GM23338 (cell line): ENCODE data around the gene PCSK6. TPM values are rescaled to one million over a fixed set of nuclear protein-coding genes. Genes with fewer than 3 reads are reported as not detected.

Experiments
- ATAC-seq: fragments of 200-7000 bp; cut with Tn5 transposase; 3 replicates; pipeline ENCODE4 v1.9.1; 2020
- DNase-seq: peaks from one replicate; pipeline ENCODE4 v3.0.0-alpha.2; 2015; ENCODE audit warnings: low spot score
- H2AFZ ChIP-seq: fragments of 200-600 bp; sonication (generic); 2 replicates; pipeline ENCODE4 v1.8.0; 2016; ENCODE audit warnings: antibody characterized with exemption, mild to moderate bottlenecking, moderate library complexity
- H3F3A ChIP-seq: fragments of 200-600 bp; sonication (generic); replicated peaks from 2 replicates; pipeline ENCODE4 v1.8.0; 2017; ENCODE audit warnings: antibody characterized with exemption, mixed run types, low read depth
- H3K27ac ChIP-seq: fragments of 200-600 bp; sonication (generic); 2 replicates; pipeline ENCODE4 v1.6.1; 2016; ENCODE audit warnings: low read depth
- H3K27me3 ChIP-seq: fragments of 200-600 bp; sonication (generic); 2 replicates; pipeline ENCODE4 v1.8.0; 2016; ENCODE audit warnings: mild to moderate bottlenecking, mixed run types, moderate library complexity; ENCODE audit not compliant: insufficient read depth
- H3K36me3 ChIP-seq: fragments of 200-600 bp; sonication (generic); 2 replicates; pipeline ENCODE4 v1.8.0; 2016; ENCODE audit warnings: mild to moderate bottlenecking; ENCODE audit not compliant: insufficient read depth
- H3K4me1 ChIP-seq: fragments of 200-600 bp; sonication (generic); 2 replicates; pipeline ENCODE4 v1.8.0; 2016; ENCODE audit warnings: mild to moderate bottlenecking, moderate library complexity; ENCODE audit not compliant: insufficient read depth
- H3K4me2 ChIP-seq: fragments of 200-600 bp; sonication (generic); 2 replicates; pipeline ENCODE4 v1.7.1; 2017; ENCODE audit warnings: mixed run types
- H3K4me3 ChIP-seq: fragments of 200-600 bp; sonication (generic); 2 replicates; pipeline ENCODE4 v1.6.1; 2016; ENCODE audit warnings: mixed run types
- H3K79me2 ChIP-seq: fragments of 200-600 bp; sonication (generic); replicated peaks from 2 replicates; pipeline ENCODE4 v1.8.0; 2017; ENCODE audit warnings: mild to moderate bottlenecking; ENCODE audit not compliant: insufficient read depth
- H3K9me2 ChIP-seq: fragments of 200-600 bp; sonication (generic); 2 replicates; pipeline ENCODE4 v1.8.0; 2017; ENCODE audit not compliant: insufficient read depth
- H4K20me1 ChIP-seq: fragments of 200-600 bp; sonication (generic); replicated peaks from 2 replicates; pipeline ENCODE4 v1.8.0; 2017; ENCODE audit warnings: mild to moderate bottlenecking; ENCODE audit not compliant: insufficient read depth
- H3K27ac Mint-ChIP-seq: 2 replicates; pipeline ENCODE4 v1.8.0; 2020; ENCODE audit warnings: inconsistent platforms, mild to moderate bottlenecking, moderate library complexity, mixed read lengths
- H3K27me3 Mint-ChIP-seq: 3 replicates; pipeline ENCODE4 v1.8.0; 2022; ENCODE audit warnings: low read depth, mild to moderate bottlenecking, moderate library complexity, mixed read lengths, inconsistent platforms; ENCODE audit not compliant: insufficient read depth, poor library complexity
- H3K36me3 Mint-ChIP-seq: 3 replicates; pipeline ENCODE4 v1.8.0; 2021; ENCODE audit warnings: low read depth, mild to moderate bottlenecking, inconsistent platforms, moderate library complexity, mixed read lengths
- H3K4me1 Mint-ChIP-seq: 3 replicates; pipeline ENCODE4 v1.8.0; 2020; ENCODE audit warnings: mild to moderate bottlenecking, inconsistent platforms, mixed read lengths
- H3K4me3 Mint-ChIP-seq: 3 replicates; pipeline ENCODE4 v1.8.0; 2021; ENCODE audit warnings: moderate library complexity, mild to moderate bottlenecking, inconsistent platforms, mixed read lengths
- H3K9me3 Mint-ChIP-seq: 3 replicates; pipeline ENCODE4 v1.8.0; 2020; ENCODE audit warnings: moderate library complexity, mild to moderate bottlenecking, inconsistent platforms, mixed read lengths
- CREB1 ChIP-seq: fragments of 250-450 bp; sonication (Bioruptor Pico); IDR thresholded peaks from 2 replicates; pipeline ENCODE4 v1.5.0; 2020; ENCODE audit warnings: low read depth, mild to moderate bottlenecking, moderate library complexity
- CTCF ChIP-seq, 2 experiments: fragments of 200-600 bp in 1 of 2; sonication (generic) in 1 of 2; conservative IDR thresholded peaks; 2 replicates each; pipeline versions ENCODE4 v1.5.1 to v1.6.1; 2016 to 2017; ENCODE audit warnings: antibody characterized with exemption in 2 of 2, low read depth in 2 of 2, mild to moderate bottlenecking in 2 of 2, moderate library complexity in 1 of 2
- EZH2 ChIP-seq: fragments of 200-600 bp; sonication (generic); IDR thresholded peaks from one replicate; pipeline ENCODE4 v1.8.0; 2017; ENCODE audit warnings: antibody characterized with exemption, mild to moderate bottlenecking, low read depth; ENCODE audit not compliant: unreplicated experiment
- EZH2phosphoT487 ChIP-seq: fragments of 200-600 bp; sonication (generic); IDR thresholded peaks from one replicate; pipeline ENCODE4 v1.8.1; 2018; ENCODE audit warnings: antibody characterized with exemption; ENCODE audit not compliant: unreplicated experiment
- JUNB ChIP-seq: IDR thresholded peaks from one replicate; pipeline ENCODE4 v1.6.1; 2016; ENCODE audit warnings: antibody characterized with exemption; ENCODE audit not compliant: unreplicated experiment
- NANOG ChIP-seq: IDR thresholded peaks from 2 replicates; pipeline ENCODE4 v1.6.1; 2016; ENCODE audit warnings: antibody characterized with exemption, borderline replicate concordance
- POLR2AphosphoS5 ChIP-seq: IDR thresholded peaks from 2 replicates; pipeline ENCODE4 v1.6.1; 2016; ENCODE audit warnings: antibody characterized with exemption, low read depth
- STAT1 ChIP-seq: IDR thresholded peaks from one replicate; pipeline ENCODE4 v1.6.1; 2016; ENCODE audit warnings: antibody characterized with exemption; ENCODE audit not compliant: unreplicated experiment
- ZNF114 ChIP-seq: fragments of 250-450 bp; sonication (Bioruptor Pico); IDR thresholded peaks from 2 replicates; pipeline ENCODE4 v1.5.0; 2020; ENCODE audit warnings: mild to moderate bottlenecking, moderate library complexity
- ZNF331 ChIP-seq: fragments of 250-450 bp; sonication (Bioruptor Pico); IDR thresholded peaks from 2 replicates; pipeline ENCODE4 v1.5.0; 2020; ENCODE audit warnings: low read depth, mild to moderate bottlenecking, moderate library complexity
- ZNF462 ChIP-seq: fragments of 250-450 bp; sonication (Bioruptor Pico); IDR thresholded peaks from 2 replicates; pipeline ENCODE4 v1.5.0; 2020; ENCODE audit warnings: mild to moderate bottlenecking, moderate library complexity
- polyA plus RNA-seq: library from polyadenylated mRNA; unstranded; fragments of >200 nt; fragmentation: Nextera tagmentation; extraction: Ambion mirVana; gene quantifications from 2 replicates; pipeline ENCODE4 v1.2.1, GENCODE V29; 2016
- total RNA-seq: library from RNA; depleted of rRNA; stranded (reverse); fragments of >200 nt; shearing (Covaris generic); gene quantifications from 2 replicates; pipeline ENCODE4 v1.2.3, GENCODE V29; 2014
- TF ChIP-seq, protein P1 (sequence below): IDR thresholded peaks from one replicate; pipeline ENCODE4 v1.6.1; 2018; ENCODE audit warnings: antibody characterized with exemption; ENCODE audit not compliant: unreplicated experiment
- TF ChIP-seq, protein P2 (sequence below): IDR thresholded peaks from 2 replicates; pipeline ENCODE4 v1.6.1; 2016; ENCODE audit warnings: antibody characterized with exemption

Gene PCSK6
- total and polyA plus RNA-seq, 2 experiments from 2014 or later = 1.7 to 6.7 TPM

- Histone ChIP-seq H3K4me1 (peaks cover 13% of the 10 kb centered on the region), H3K36me3 (no peaks in the 10 kb centered on the region), H3K9me2 (no peaks in the 10 kb centered on the region), H3K27ac (0 out of 2 replicates have a peak overlapping the region, but pooled peaks have one; percentile 2), H4K20me1 (no peaks in the 10 kb centered on the region), H3F3A (no peaks in the 10 kb centered on the region), H3K4me2 (peak overlapping the region; percentile 83), H2AFZ (peak overlapping the region; percentile 96), H3K27me3 (no peaks in the 10 kb centered on the region), H3K4me3 (peak overlapping the region; percentile 48), H3K79me2 (no peaks in the 10 kb centered on the region)
- Mint-ChIP-seq H3K27ac (no peak overlapping the region), H3K9me3 (no peaks in the 10 kb centered on the region), H3K27me3 (peaks cover 1% of the 10 kb centered on the region), H3K4me1 (peaks cover 20% of the 10 kb centered on the region; the same call in 2 of the 3 replicates), H3K4me3 (peak overlapping the region; percentile 63), H3K36me3 (no peaks in the 10 kb centered on the region)
- ATAC-seq (peak; percentile 76), DNase-seq (peak; percentile 46)
- TF ChIP-seq ZNF462 (CRISPR knock-in tag) (no peak), CREB1 (CRISPR knock-in tag) (no peak), JUNB (no peak), ZNF114 (CRISPR knock-in tag) (no peak), STAT1 (no peak), CTCF (conservative IDR thresholded peaks at IDR 0.05; ENCODE audit: low read depth in 2 of 2) (no peak), POLR2AphosphoS5 (no peak), NANOG (no peak), EZH2phosphoT487 (no peak), ZNF331 (CRISPR knock-in tag) (no peak), EZH2 (no peak)
- TF ChIP-seq, protein P1, sequence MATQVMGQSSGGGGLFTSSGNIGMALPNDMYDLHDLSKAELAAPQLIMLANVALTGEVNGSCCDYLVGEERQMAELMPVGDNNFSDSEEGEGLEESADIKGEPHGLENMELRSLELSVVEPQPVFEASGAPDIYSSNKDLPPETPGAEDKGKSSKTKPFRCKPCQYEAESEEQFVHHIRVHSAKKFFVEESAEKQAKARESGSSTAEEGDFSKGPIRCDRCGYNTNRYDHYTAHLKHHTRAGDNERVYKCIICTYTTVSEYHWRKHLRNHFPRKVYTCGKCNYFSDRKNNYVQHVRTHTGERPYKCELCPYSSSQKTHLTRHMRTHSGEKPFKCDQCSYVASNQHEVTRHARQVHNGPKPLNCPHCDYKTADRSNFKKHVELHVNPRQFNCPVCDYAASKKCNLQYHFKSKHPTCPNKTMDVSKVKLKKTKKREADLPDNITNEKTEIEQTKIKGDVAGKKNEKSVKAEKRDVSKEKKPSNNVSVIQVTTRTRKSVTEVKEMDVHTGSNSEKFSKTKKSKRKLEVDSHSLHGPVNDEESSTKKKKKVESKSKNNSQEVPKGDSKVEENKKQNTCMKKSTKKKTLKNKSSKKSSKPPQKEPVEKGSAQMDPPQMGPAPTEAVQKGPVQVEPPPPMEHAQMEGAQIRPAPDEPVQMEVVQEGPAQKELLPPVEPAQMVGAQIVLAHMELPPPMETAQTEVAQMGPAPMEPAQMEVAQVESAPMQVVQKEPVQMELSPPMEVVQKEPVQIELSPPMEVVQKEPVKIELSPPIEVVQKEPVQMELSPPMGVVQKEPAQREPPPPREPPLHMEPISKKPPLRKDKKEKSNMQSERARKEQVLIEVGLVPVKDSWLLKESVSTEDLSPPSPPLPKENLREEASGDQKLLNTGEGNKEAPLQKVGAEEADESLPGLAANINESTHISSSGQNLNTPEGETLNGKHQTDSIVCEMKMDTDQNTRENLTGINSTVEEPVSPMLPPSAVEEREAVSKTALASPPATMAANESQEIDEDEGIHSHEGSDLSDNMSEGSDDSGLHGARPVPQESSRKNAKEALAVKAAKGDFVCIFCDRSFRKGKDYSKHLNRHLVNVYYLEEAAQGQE = no peak
- TF ChIP-seq, protein P2, sequence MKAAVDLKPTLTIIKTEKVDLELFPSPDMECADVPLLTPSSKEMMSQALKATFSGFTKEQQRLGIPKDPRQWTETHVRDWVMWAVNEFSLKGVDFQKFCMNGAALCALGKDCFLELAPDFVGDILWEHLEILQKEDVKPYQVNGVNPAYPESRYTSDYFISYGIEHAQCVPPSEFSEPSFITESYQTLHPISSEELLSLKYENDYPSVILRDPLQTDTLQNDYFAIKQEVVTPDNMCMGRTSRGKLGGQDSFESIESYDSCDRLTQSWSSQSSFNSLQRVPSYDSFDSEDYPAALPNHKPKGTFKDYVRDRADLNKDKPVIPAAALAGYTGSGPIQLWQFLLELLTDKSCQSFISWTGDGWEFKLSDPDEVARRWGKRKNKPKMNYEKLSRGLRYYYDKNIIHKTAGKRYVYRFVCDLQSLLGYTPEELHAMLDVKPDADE = no peak
Observed at GRCh38 chr15:101372960-101373525, 116.5 kb downstream of the PCSK6 start.
